Heart right ventricle (tissue), 16 donors: ENCODE results near the gene RAB3B. TPM values are rescaled to one million over a fixed set of nuclear protein-coding genes. Genes with fewer than 3 reads are reported as not detected.
"Not testable (repeated sequence)": the region's sequence is repeated elsewhere in the genome, so short reads cannot be mapped to it uniquely, and the experiment has no call there.

Experiments used
- ATAC-seq, 8 donors: fragments of 200-7000 bp; cut with Tn5 transposase; one replicate each; pipeline ENCODE4 v1.9.1; 2020; ENCODE audit warnings: mild to moderate bottlenecking in 8 of 8, moderate library complexity in 8 of 8, moderate number of reproducible peaks in 1 of 8
- DNase-seq, 2 donors: peaks; one replicate each; pipeline ENCODE4 v3.0.0-alpha.2; 2020
- H3K27ac ChIP-seq, 10 donors: fragments of 200-600 bp; sonication (generic) in 2 of 10; one replicate each; pipeline versions ENCODE4 v1.5.0 to v1.8.0; 2020 to 2022; ENCODE audit warnings: mild to moderate bottlenecking in 3 of 10
- H3K27me3 ChIP-seq, 7 donors: fragments of 200-600 bp; one replicate each; pipeline ENCODE4 v1.8.0; 2021 to 2022; ENCODE audit warnings: mild to moderate bottlenecking in 2 of 7
- H3K36me3 ChIP-seq, 9 donors: fragments of 200-600 bp; sonication (generic) in 1 of 9; one replicate each; pipeline versions ENCODE4 v1.5.0 to v1.8.0; 2020 to 2022; ENCODE audit warnings: mild to moderate bottlenecking in 2 of 9
- H3K4me1 ChIP-seq, 9 donors: fragments of 200-600 bp; sonication (generic) in 1 of 9; one replicate each; pipeline versions ENCODE4 v1.5.0 to v1.8.0; 2020 to 2022; ENCODE audit warnings: mild to moderate bottlenecking in 4 of 9
- H3K4me3 ChIP-seq, 10 donors: fragments of 200-600 bp; sonication (generic) in 2 of 10; one replicate each; pipeline versions ENCODE4 v1.5.0 to v1.8.0; 2020 to 2022; ENCODE audit warnings: mild to moderate bottlenecking in 7 of 10, moderate library complexity in 2 of 10
- H3K9me3 ChIP-seq, 11 donors: fragments of 200-600 bp in 10 of 11; sonication (generic) in 2 of 11; one replicate each; pipeline versions ENCODE4 v1.5.0 to v1.8.0; 2013 to 2022; ENCODE audit warnings: mild to moderate bottlenecking in 2 of 11, control low read depth in 1 of 11, moderate library complexity in 1 of 11
- CTCF ChIP-seq, 9 donors: fragments of 200-600 bp; sonication (generic) in 2 of 9; IDR thresholded peaks; one replicate each; pipeline versions ENCODE4 v1.5.0 to v1.8.0; 2021 to 2022; ENCODE audit warnings: antibody characterized with exemption in 9 of 9, mild to moderate bottlenecking in 5 of 9, moderate library complexity in 1 of 9
- WGBS, 2 donors: extraction: QIAGEN DNeasy Blood & Tissue Kit; methylation state at CpG; one replicate each; pipeline ENCODE4 v1.1.7; 2013; ENCODE audit warnings: inconsistent platforms in 1 of 2; 5-methylcytosine and 5-hydroxymethylcytosine counted together
- intact Hi-C, 10 donors: fragments of 100-400 bp; cut with DNase I; formaldehyde crosslinking; loops; one replicate each; pipeline versions ENCODE4 v1.11.1 to v1.14.2; 2022
- polyA plus RNA-seq, 2 donors: library from polyadenylated mRNA; stranded (reverse); fragments of 200-250 nt; gene quantifications; one replicate each; pipeline ENCODE4 v1.2.3, GENCODE V29; 2013
- total RNA-seq, 10 donors: library from RNA; stranded (reverse); fragmentation: NEBNext Ultra II Directional in 3 of 10; extraction: Animal tissue kit (Norgen Biotek cat#: 25700) in 3 of 10; gene quantifications; one replicate each; pipeline versions ENCODE4 v1.2.1 to v1.2.4, GENCODE V29; 2021 to 2023
- donor health status: Arrhythmogenic right ventricular cardiomyopathy.
- donor health status: ischemic (EF 13 %, LVEDD 7.1; RV severe dilation, severe dysfunction).
- donor health status: healthy with polysubstance abuse.
- donor health status: DM: no; HTN: yes; CAD: no.
- donor health status: DM: no; HTN: no; CAD: no.
- donor health status: ischemic (EF 25% LVEDD 6.9; RV normal size, moderate dysfunction).
- donor health status: ischemic (EF 25% LVEDD 5.7; RV mildly dilated, moderate dysfunction).
- donor health status: healthy.
- donor health status: DM: yes; HTN: yes; CAD: no.
- donor health status: Ischemic cardiomyopathy.
- donor health status: ischemic (EF 35%, LVEDD 5.7; RV mildly dilated, moderate dysfunction).
- donor health status: nonischemic (EF 11% LVEDD 7.7; RV severe dilation, severe dysfunction).
- donor health status: DM: yes; HTN: yes; CAD: no.
- donor health status: PGD.
- donor health status: ischemic (EF 29% LVEDD 5.4; RV normal size, mild dysfunction).
- donor health status: nonischemic (EF 23%, LVEDD 6.1; RV moderate dilation, normal function).

RAB3B gene
- total and polyA plus RNA-seq, 12 donors: 0.01 to 0.02 TPM; not detected in 10

GRCh38 chr1:52033190-52034049, 42.9 kb upstream of the RAB3B start, which contains the start of gene KTI12:
KTI12 (minus strand) TSS chr1:52033810; CDS start chr1:52033761, 49 bp downstream.
- Histone ChIP-seq H3K9me3 (no peaks in the 10 kb centered on the region), H3K27me3 (no peaks in the 10 kb centered on the region), H3K4me3 (peak within 1 kb of the TSS; percentile 75 to 98 (median 88)), H3K27ac (peak within 1 kb of the TSS; percentile 40 to 94 (median 87)), H3K4me1 (peaks cover 7 to 31% (median 18%) of the 10 kb centered on the region in 9 donors), H3K36me3 (peaks cover 0 to 39% (median 5%) of the 10 kb centered on the region in 9 donors)
- intact Hi-C loops: no loop called here
- ATAC-seq: peak; percentile 93 to 97 (median 96)
- TF ChIP-seq CTCF (IDR thresholded peaks at IDR 0.05): no peak
- 1 to 2% methylated on average over 78 of the region's 78 CpGs for WGBS, 2 donors
- DNase-seq: peak; percentile 86 to 88

GRCh38 chr1:52032785-52033131, 42.3 kb upstream of the RAB3B start:
- 6% methylated on average over 24 of the region's 24 CpGs for WGBS, 2 donors
- intact Hi-C loops: no loop called here
- Histone ChIP-seq H3K27me3 (no peaks in the 10 kb centered on the region), H3K27ac (peak overlapping the region in 9 of 10 donors; percentile 82 to 94 (median 87)), H3K4me3 (peak overlapping the region; percentile 75 to 98 (median 88)), H3K36me3 (peaks cover 0 to 39% (median 0%) of the 10 kb centered on the region in 9 donors), H3K9me3 (no peaks in the 10 kb centered on the region), H3K4me1 (peaks cover 7 to 31% (median 18%) of the 10 kb centered on the region in 9 donors)
- peak; percentile 13 to 73 (median 58) for ATAC-seq
- TF ChIP-seq CTCF (IDR thresholded peaks at IDR 0.05): no peak
- peak; percentile 11 to 27 for DNase-seq

- 63 to 64% methylated on average over 5 of the region's 5 CpGs for WGBS, 2 donors
- Histone ChIP-seq H3K4me3 (peak overlapping the region; percentile 75 to 98 (median 88)), H3K36me3 (peaks cover 0 to 39% (median 0%) of the 10 kb centered on the region in 9 donors), H3K27ac (peak overlapping the region in 4 of 10 donors; percentile 84 to 92 (median 91)), H3K9me3 (no peaks in the 10 kb centered on the region), H3K27me3 (no peaks in the 10 kb centered on the region), H3K4me1 (peaks cover 7 to 31% (median 18%) of the 10 kb centered on the region in 9 donors)
- TF ChIP-seq CTCF (IDR thresholded peaks at IDR 0.05): no peak
- ATAC-seq: peak in 2 of 8 donors; percentile 2 to 9
- DNase-seq: no peak
- intact Hi-C loops: no loop called here
Measured at GRCh38 chr1:52032124-52032784, 41.8 kb upstream of the RAB3B start.

GRCh38 chr1:52028839-52029238, 38.3 kb upstream of the RAB3B start:
- H3K4me3 ChIP-seq, H3K27me3 ChIP-seq, DNase-seq, H3K27ac ChIP-seq, H3K9me3 ChIP-seq, ATAC-seq, intact Hi-C loops: not testable (repeated sequence)
- H3K36me3 ChIP-seq: peaks cover 0 to 52% (median 6%) of the 10 kb centered on the region in 9 donors
- H3K4me1 ChIP-seq: peaks cover 7 to 27% (median 18%) of the 10 kb centered on the region in 9 donors
- WGBS, 2 donors: 93 to 95% methylated on average over 5 of the region's 5 CpGs
